Measurements from ENCODE around the gene GCNT1.
A peak's percentile ranks its signal among the peaks of the same experiment; 100 is the strongest.
"Not testable (repeated sequence)": the region's sequence is repeated elsewhere in the genome, so short reads cannot be mapped to it uniquely, and the experiment has no call there.

GCNT1 gene

GRCh38 chr9:76458903-76459693 lies at the start of gene GCNT1:
TSS of gene GCNT1 (plus strand) at chr9:76459182. CDS start at chr9:76502382, 43,200 bp downstream.
- DNase-seq: peak; percentile 81 to 82

- no peak for DNase-seq
Measured at GRCh38 chr9:76412638-76413037, 46.3 kb upstream of the GCNT1 start.

GRCh38 chr9:76413658-76414057 lies 45.3 kb upstream of the GCNT1 start:
- DNase-seq: no peak

GRCh38 chr9:76414661-76415060 lies 44.3 kb upstream of the GCNT1 start:
- DNase-seq: no peak

- DNase-seq: no peak
Measured at GRCh38 chr9:76415154-76415553, 43.8 kb upstream of the GCNT1 start.

- no peak for DNase-seq
Measured at GRCh38 chr9:76415731-76416130, 43.3 kb upstream of the GCNT1 start.

- no peak for DNase-seq
Measured at GRCh38 chr9:76417394-76417793, 41.6 kb upstream of the GCNT1 start.

- DNase-seq: peak in 1 of 2 experiments; percentile 16
Measured at GRCh38 chr9:76419782-76420380, 39.1 kb upstream of the GCNT1 start.

- DNase-seq: no peak
Measured at GRCh38 chr9:76423216-76424177, 35.5 kb upstream of the GCNT1 start.

GRCh38 chr9:76424491-76424890 lies 34.5 kb upstream of the GCNT1 start:
- DNase-seq: no peak

- no peak for DNase-seq
Measured at GRCh38 chr9:76425677-76426453, 33.1 kb upstream of the GCNT1 start.

- no peak for DNase-seq
Measured at GRCh38 chr9:76426807-76427419, 32.1 kb upstream of the GCNT1 start.

GRCh38 chr9:76431601-76432000 lies 27.4 kb upstream of the GCNT1 start:
- no peak for DNase-seq

- no peak for DNase-seq
Measured at GRCh38 chr9:76433406-76433805, 25.6 kb upstream of the GCNT1 start.

GRCh38 chr9:76433836-76434235 lies 25.1 kb upstream of the GCNT1 start:
- no peak for DNase-seq

- DNase-seq: not testable (repeated sequence)
Measured at GRCh38 chr9:76434897-76435296, 24.1 kb upstream of the GCNT1 start.

- DNase-seq: not testable (repeated sequence)
Measured at GRCh38 chr9:76437017-76437699, 21.8 kb upstream of the GCNT1 start.

- no peak for DNase-seq
Measured at GRCh38 chr9:76438841-76439588, 20.0 kb upstream of the GCNT1 start.

- no peak for DNase-seq
Measured at GRCh38 chr9:76441551-76442322, 17.2 kb upstream of the GCNT1 start.

GRCh38 chr9:76443887-76444286 lies 15.1 kb upstream of the GCNT1 start:
- no peak for DNase-seq

Measured in SW 1271 (cell line).